Measurements from ENCODE around the gene GSTA3.
"Not testable (repeated sequence)": the region's sequence is repeated elsewhere in the genome, so short reads cannot be mapped to it uniquely, and the experiment has no call there.

The GSTA3 gene

GRCh38 chr6:52918027-52918686, 8.7 kb upstream of the GSTA3 start:
- not testable (repeated sequence) for H3K27ac ChIP-seq (ENCODE audit: low read depth, low read length, poor library complexity, severe bottlenecking); H3K4me1 ChIP-seq (ENCODE audit: insufficient read depth, low read length, severe bottlenecking); H3K4me2 ChIP-seq (ENCODE audit: low read length)

GRCh38 chr6:52914516-52914915, 5.0 kb upstream of the GSTA3 start:
- H3F3A ChIP-seq (ENCODE audit: insufficient read depth, low read length): no peaks in the 10 kb centered on the region
- no peaks in the 10 kb centered on the region for H3K27me3 ChIP-seq (ENCODE audit: insufficient read depth, low read length)
- no peaks in the 10 kb centered on the region for H3K9me2 ChIP-seq (ENCODE audit: low read depth, low read length)
- H3K36me3 ChIP-seq (ENCODE audit: insufficient read depth, low read length): no peaks in the 10 kb centered on the region
- no peaks in the 10 kb centered on the region for H3K9me3 ChIP-seq (ENCODE audit: low read length)
- no peak overlapping the region for H3K9ac ChIP-seq (ENCODE audit: low read length)
- no peak overlapping the region for H3K4me3 ChIP-seq (ENCODE audit: low read depth, low read length, poor library complexity, severe bottlenecking)
- no peaks in the 10 kb centered on the region for H3K79me2 ChIP-seq (ENCODE audit: insufficient read depth, low read length)
- H3K4me1 ChIP-seq (ENCODE audit: insufficient read depth, low read length, severe bottlenecking): no peaks in the 10 kb centered on the region
- H3K27ac ChIP-seq (ENCODE audit: low read depth, low read length, poor library complexity, severe bottlenecking): no peak overlapping the region
- TF ChIP-seq, protein P1, sequence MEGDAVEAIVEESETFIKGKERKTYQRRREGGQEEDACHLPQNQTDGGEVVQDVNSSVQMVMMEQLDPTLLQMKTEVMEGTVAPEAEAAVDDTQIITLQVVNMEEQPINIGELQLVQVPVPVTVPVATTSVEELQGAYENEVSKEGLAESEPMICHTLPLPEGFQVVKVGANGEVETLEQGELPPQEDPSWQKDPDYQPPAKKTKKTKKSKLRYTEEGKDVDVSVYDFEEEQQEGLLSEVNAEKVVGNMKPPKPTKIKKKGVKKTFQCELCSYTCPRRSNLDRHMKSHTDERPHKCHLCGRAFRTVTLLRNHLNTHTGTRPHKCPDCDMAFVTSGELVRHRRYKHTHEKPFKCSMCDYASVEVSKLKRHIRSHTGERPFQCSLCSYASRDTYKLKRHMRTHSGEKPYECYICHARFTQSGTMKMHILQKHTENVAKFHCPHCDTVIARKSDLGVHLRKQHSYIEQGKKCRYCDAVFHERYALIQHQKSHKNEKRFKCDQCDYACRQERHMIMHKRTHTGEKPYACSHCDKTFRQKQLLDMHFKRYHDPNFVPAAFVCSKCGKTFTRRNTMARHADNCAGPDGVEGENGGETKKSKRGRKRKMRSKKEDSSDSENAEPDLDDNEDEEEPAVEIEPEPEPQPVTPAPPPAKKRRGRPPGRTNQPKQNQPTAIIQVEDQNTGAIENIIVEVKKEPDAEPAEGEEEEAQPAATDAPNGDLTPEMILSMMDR (IDR thresholded peaks at IDR 0.05; ENCODE audit: low read length): no peak
- no peak for TF ChIP-seq EZH2 (IDR thresholded peaks at IDR 0.05; ENCODE audit: borderline replicate concordance, low read length)
- H3K4me2 ChIP-seq (ENCODE audit: low read length): no peak overlapping the region
- no peaks in the 10 kb centered on the region for H4K20me1 ChIP-seq (ENCODE audit: insufficient read depth, low read length)
- H2AFZ ChIP-seq (ENCODE audit: low read length): no peak overlapping the region

More at GRCh38 chr6:52918027-52918686, 8.7 kb upstream of the GSTA3 start:
- H2AFZ ChIP-seq (ENCODE audit: low read length); H3K36me3 ChIP-seq (ENCODE audit: insufficient read depth, low read length); H3K79me2 ChIP-seq (ENCODE audit: insufficient read depth, low read length); H3K9me2 ChIP-seq (ENCODE audit: low read depth, low read length); H3K27me3 ChIP-seq (ENCODE audit: insufficient read depth, low read length); H3K9ac ChIP-seq (ENCODE audit: low read length); H3F3A ChIP-seq (ENCODE audit: insufficient read depth, low read length); H3K4me3 ChIP-seq (ENCODE audit: low read depth, low read length, poor library complexity, severe bottlenecking); H3K9me3 ChIP-seq (ENCODE audit: low read length); H4K20me1 ChIP-seq (ENCODE audit: insufficient read depth, low read length): not testable (repeated sequence)

GRCh38 chr6:52910091-52910490, 593 bp upstream of the GSTA3 start:
- H3K9me2 ChIP-seq (ENCODE audit: low read depth, low read length): no peaks in the 10 kb centered on the region
- no peaks in the 10 kb centered on the region for H3F3A ChIP-seq (ENCODE audit: insufficient read depth, low read length)
- H3K27me3 ChIP-seq (ENCODE audit: insufficient read depth, low read length): no peaks in the 10 kb centered on the region
- no peaks in the 10 kb centered on the region for H3K79me2 ChIP-seq (ENCODE audit: insufficient read depth, low read length)
- no peaks in the 10 kb centered on the region for H3K36me3 ChIP-seq (ENCODE audit: insufficient read depth, low read length)
- H3K9ac ChIP-seq (ENCODE audit: low read length): no peak overlapping the region
- no peak overlapping the region for H3K4me2 ChIP-seq (ENCODE audit: low read length)
- no peak overlapping the region for H3K27ac ChIP-seq (ENCODE audit: low read depth, low read length, poor library complexity, severe bottlenecking)
- no peak overlapping the region for H3K4me3 ChIP-seq (ENCODE audit: low read depth, low read length, poor library complexity, severe bottlenecking)
- H2AFZ ChIP-seq (ENCODE audit: low read length): no peak overlapping the region
- TF ChIP-seq, protein P1 (IDR thresholded peaks at IDR 0.05; ENCODE audit: low read length): no peak
- no peak for TF ChIP-seq EZH2 (IDR thresholded peaks at IDR 0.05; ENCODE audit: borderline replicate concordance, low read length)
- no peaks in the 10 kb centered on the region for H4K20me1 ChIP-seq (ENCODE audit: insufficient read depth, low read length)
- H3K4me1 ChIP-seq (ENCODE audit: insufficient read depth, low read length, severe bottlenecking): no peaks in the 10 kb centered on the region
- no peaks in the 10 kb centered on the region for H3K9me3 ChIP-seq (ENCODE audit: low read length)

- H4K20me1 ChIP-seq (ENCODE audit: insufficient read depth, low read length): no peaks in the 10 kb centered on the region
Observed at GRCh38 chr6:52909131-52909530, 367 bp downstream of the GSTA3 start.

More at GRCh38 chr6:52909131-52909530, 367 bp downstream of the GSTA3 start:
- TF ChIP-seq, protein P1 (IDR thresholded peaks at IDR 0.05; ENCODE audit: low read length): no peak
- no peak for TF ChIP-seq EZH2 (IDR thresholded peaks at IDR 0.05; ENCODE audit: borderline replicate concordance, low read length)
- no peaks in the 10 kb centered on the region for H3K9me2 ChIP-seq (ENCODE audit: low read depth, low read length)
- H3K9me3 ChIP-seq (ENCODE audit: low read length): no peaks in the 10 kb centered on the region
- no peak overlapping the region for H3K4me3 ChIP-seq (ENCODE audit: low read depth, low read length, poor library complexity, severe bottlenecking)
- H2AFZ ChIP-seq (ENCODE audit: low read length): no peak overlapping the region
- H3K4me2 ChIP-seq (ENCODE audit: low read length): no peak overlapping the region
- H3K9ac ChIP-seq (ENCODE audit: low read length): no peak overlapping the region
- no peaks in the 10 kb centered on the region for H3K27me3 ChIP-seq (ENCODE audit: insufficient read depth, low read length)
- no peaks in the 10 kb centered on the region for H3K36me3 ChIP-seq (ENCODE audit: insufficient read depth, low read length)
- H3F3A ChIP-seq (ENCODE audit: insufficient read depth, low read length): no peaks in the 10 kb centered on the region
- H3K27ac ChIP-seq (ENCODE audit: low read depth, low read length, poor library complexity, severe bottlenecking): no peak overlapping the region
- H3K4me1 ChIP-seq (ENCODE audit: insufficient read depth, low read length, severe bottlenecking): no peaks in the 10 kb centered on the region
- H3K79me2 ChIP-seq (ENCODE audit: insufficient read depth, low read length): no peaks in the 10 kb centered on the region

Measured in OCI-LY1 (cell line).